HuH-7 (cell line): ENCODE results near the gene NRROS.
"Not testable (repeated sequence)": the region's sequence is repeated elsewhere in the genome, so short reads cannot be mapped to it uniquely, and the experiment has no call there.

Source experiments
- DNase-seq: peaks from one replicate; pipeline ENCODE4 v3.0.0; 2011; ENCODE audit warnings: low spot score

Gene NRROS

GRCh38 chr3:196639483-196640296 is at the start of gene NRROS:
Gene NRROS (plus strand): TSS chr3:196639694. CDS start chr3:196654540, 14,846 bp downstream.
- DNase-seq: peak; percentile 75

GRCh38 chr3:196590279-196590678 is 49.2 kb upstream of the NRROS start:
- no peak for DNase-seq

GRCh38 chr3:196596355-196596754 is 43.1 kb upstream of the NRROS start:
- DNase-seq: no peak

GRCh38 chr3:196597971-196598733 is 41.3 kb upstream of the NRROS start:
- peak; percentile 61 for DNase-seq

GRCh38 chr3:196599734-196600128 is 39.8 kb upstream of the NRROS start:
- no peak for DNase-seq

GRCh38 chr3:196600359-196600758 is 39.1 kb upstream of the NRROS start:
- no peak for DNase-seq

GRCh38 chr3:196602673-196603072 is 36.8 kb upstream of the NRROS start:
- DNase-seq: no peak

- DNase-seq: no peak
These were observed 35.8 kb upstream of the NRROS start for GRCh38 chr3:196603683-196604082.

- DNase-seq: no peak
These were observed 34.9 kb upstream of the NRROS start for GRCh38 chr3:196604548-196604947.

GRCh38 chr3:196608693-196609092 is 30.8 kb upstream of the NRROS start:
- DNase-seq: no peak

- peak; percentile 86 for DNase-seq
These were observed 30.1 kb upstream of the NRROS start for GRCh38 chr3:196609343-196609775.

- DNase-seq: no peak
These were observed 29.5 kb upstream of the NRROS start for GRCh38 chr3:196609805-196610515.

- no peak for DNase-seq
These were observed 27.6 kb upstream of the NRROS start for GRCh38 chr3:196611761-196612483.

GRCh38 chr3:196615234-196615633 is 24.3 kb upstream of the NRROS start:
- not testable (repeated sequence) for DNase-seq

- DNase-seq: no peak
These were observed 22.2 kb upstream of the NRROS start for GRCh38 chr3:196617256-196617655.

- no peak for DNase-seq
These were observed 20.3 kb upstream of the NRROS start for GRCh38 chr3:196619223-196619622.

- not testable (repeated sequence) for DNase-seq
These were observed 19.9 kb upstream of the NRROS start for GRCh38 chr3:196619627-196620026.

GRCh38 chr3:196620161-196620604 is 19.3 kb upstream of the NRROS start:
- DNase-seq: no peak

- DNase-seq: no peak
These were observed 18.8 kb upstream of the NRROS start for GRCh38 chr3:196620684-196621083.

- no peak for DNase-seq
These were observed 17.9 kb upstream of the NRROS start for GRCh38 chr3:196621611-196622010.

- DNase-seq: no peak
These were observed 15.3 kb upstream of the NRROS start for GRCh38 chr3:196624067-196624790.
